ENCODE measurements around the gene TMEM87A.

The TMEM87A gene

GRCh38 chr15:42175671-42176070 is 97.6 kb downstream of the TMEM87A start:
- TF ChIP-seq CEBPB (IDR thresholded peaks at IDR 0.05) (no peak), ZBTB7A (IDR thresholded peaks at IDR 0.05; ENCODE audit: low read depth) (no peak), REST (IDR thresholded peaks at IDR 0.05; ENCODE audit: low read depth) (no peak), CREB1 (IDR thresholded peaks at IDR 0.05; ENCODE audit: low read depth) (no peak), TAF1 (IDR thresholded peaks at IDR 0.05; ENCODE audit: low read depth) (no peak), EP300 (IDR thresholded peaks at IDR 0.05; ENCODE audit: borderline replicate concordance) (no peak), USF1 (IDR thresholded peaks at IDR 0.05) (no peak), EGR1 (IDR thresholded peaks at IDR 0.05) (no peak), FOXM1 (IDR thresholded peaks at IDR 0.05; ENCODE audit: borderline replicate concordance, low read depth) (no peak), TEAD4 (IDR thresholded peaks at IDR 0.05) (no peak), NFIC (IDR thresholded peaks at IDR 0.05) (no peak), TCF12 (IDR thresholded peaks at IDR 0.05; ENCODE audit: low read depth) (no peak), MAX (IDR thresholded peaks at IDR 0.05) (no peak), YY1 (IDR thresholded peaks at IDR 0.05; ENCODE audit: low read depth) (no peak), RAD21 (IDR thresholded peaks at IDR 0.05; ENCODE audit: low read depth) (no peak)

GRCh38 chr15:42172475-42172874 is 100.8 kb downstream of the TMEM87A start:
- TF ChIP-seq TCF12 (IDR thresholded peaks at IDR 0.05; ENCODE audit: low read depth): no peak
- no peak for TF ChIP-seq REST (IDR thresholded peaks at IDR 0.05; ENCODE audit: low read depth)
- TF ChIP-seq FOXM1 (IDR thresholded peaks at IDR 0.05; ENCODE audit: borderline replicate concordance, low read depth): no peak
- no peak for TF ChIP-seq MAX (IDR thresholded peaks at IDR 0.05)
- TF ChIP-seq RAD21 (IDR thresholded peaks at IDR 0.05; ENCODE audit: low read depth): no peak
- no peak for TF ChIP-seq TAF1 (IDR thresholded peaks at IDR 0.05; ENCODE audit: low read depth)
- TF ChIP-seq ZBTB7A (IDR thresholded peaks at IDR 0.05; ENCODE audit: low read depth): no peak
- no peak for TF ChIP-seq CREB1 (IDR thresholded peaks at IDR 0.05; ENCODE audit: low read depth)
- no peak for TF ChIP-seq NFIC (IDR thresholded peaks at IDR 0.05)
- no peak for TF ChIP-seq CEBPB (IDR thresholded peaks at IDR 0.05)
- TF ChIP-seq EP300 (IDR thresholded peaks at IDR 0.05; ENCODE audit: borderline replicate concordance): no peak
- no peak for TF ChIP-seq EGR1 (IDR thresholded peaks at IDR 0.05)
- TF ChIP-seq TEAD4 (IDR thresholded peaks at IDR 0.05): no peak
- TF ChIP-seq YY1 (IDR thresholded peaks at IDR 0.05; ENCODE audit: low read depth): no peak
- TF ChIP-seq USF1 (IDR thresholded peaks at IDR 0.05): no peak

- TF ChIP-seq MAX (IDR thresholded peaks at IDR 0.05) (no peak), ZBTB7A (IDR thresholded peaks at IDR 0.05; ENCODE audit: low read depth) (no peak), YY1 (IDR thresholded peaks at IDR 0.05; ENCODE audit: low read depth) (no peak), TCF12 (IDR thresholded peaks at IDR 0.05; ENCODE audit: low read depth) (no peak), USF1 (IDR thresholded peaks at IDR 0.05) (no peak), RAD21 (IDR thresholded peaks at IDR 0.05; ENCODE audit: low read depth) (no peak), FOXM1 (IDR thresholded peaks at IDR 0.05; ENCODE audit: borderline replicate concordance, low read depth) (no peak)
Measured at GRCh38 chr15:42171795-42172194, 101.4 kb downstream of the TMEM87A start.

- TF ChIP-seq USF1 (IDR thresholded peaks at IDR 0.05): no peak
- no peak for TF ChIP-seq MAX (IDR thresholded peaks at IDR 0.05)
- TF ChIP-seq REST (IDR thresholded peaks at IDR 0.05; ENCODE audit: low read depth): no peak
- no peak for TF ChIP-seq RAD21 (IDR thresholded peaks at IDR 0.05; ENCODE audit: low read depth)
- TF ChIP-seq EP300 (IDR thresholded peaks at IDR 0.05; ENCODE audit: borderline replicate concordance): no peak
- no peak for TF ChIP-seq CREB1 (IDR thresholded peaks at IDR 0.05; ENCODE audit: low read depth)
- no peak for TF ChIP-seq FOXM1 (IDR thresholded peaks at IDR 0.05; ENCODE audit: borderline replicate concordance, low read depth)
- TF ChIP-seq TAF1 (IDR thresholded peaks at IDR 0.05; ENCODE audit: low read depth): no peak
- TF ChIP-seq YY1 (IDR thresholded peaks at IDR 0.05; ENCODE audit: low read depth): no peak
- no peak for TF ChIP-seq TEAD4 (IDR thresholded peaks at IDR 0.05)
- no peak for TF ChIP-seq NFIC (IDR thresholded peaks at IDR 0.05)
- no peak for TF ChIP-seq EGR1 (IDR thresholded peaks at IDR 0.05)
- TF ChIP-seq ZBTB7A (IDR thresholded peaks at IDR 0.05; ENCODE audit: low read depth): no peak
- TF ChIP-seq TCF12 (IDR thresholded peaks at IDR 0.05; ENCODE audit: low read depth): no peak
Measured at GRCh38 chr15:42171122-42171521, 102.1 kb downstream of the TMEM87A start.
